ENCODE data around the gene AGXT. TPM values are rescaled to one million over a fixed set of nuclear protein-coding genes. Genes with fewer than 3 reads are reported as not detected.

Gene AGXT
- total and polyA plus RNA-seq, 4 donors: 0.05 to 0.61 (median 0.16) TPM; not detected in 1

DNA sequence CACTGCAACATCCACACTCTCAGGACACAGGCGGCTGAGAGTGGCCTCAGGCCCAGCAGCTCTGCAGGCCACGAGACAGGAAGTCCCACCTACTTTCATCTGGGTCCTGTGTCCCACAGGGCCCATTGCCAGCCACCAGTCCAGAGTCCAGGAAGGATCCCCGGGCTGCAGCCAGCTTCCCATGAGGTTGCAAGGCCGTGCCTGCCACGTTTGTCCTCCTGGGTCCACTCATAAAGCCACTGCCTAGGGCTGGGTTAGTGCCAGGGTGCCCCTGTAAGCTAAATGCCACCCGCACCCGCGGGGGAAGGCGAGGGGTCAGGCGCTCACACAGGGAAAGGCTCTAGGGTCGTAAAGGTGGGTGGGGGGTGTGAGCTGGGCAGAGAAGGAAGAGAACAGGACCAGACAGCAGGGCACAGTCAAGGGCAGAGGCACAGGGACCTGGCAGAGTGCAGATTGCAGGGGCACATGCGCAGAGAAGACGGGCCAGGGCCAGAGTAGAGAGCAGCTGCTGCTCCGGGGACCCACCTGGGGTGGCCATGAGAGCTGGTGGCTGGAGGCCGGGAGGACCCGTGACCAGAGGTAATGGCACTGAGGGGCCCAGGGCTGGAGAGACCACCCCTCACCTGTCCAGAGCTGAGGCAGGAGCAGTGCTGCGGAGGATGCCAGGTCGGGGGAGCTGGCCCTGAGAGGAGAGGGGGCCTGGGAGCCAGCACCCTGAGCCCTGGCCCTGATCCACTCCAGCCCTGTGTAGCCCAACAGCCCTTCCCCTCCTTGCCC lies 8.0 kb downstream of the AGXT start:
- no peak overlapping the region for H3K27ac ChIP-seq (ENCODE audit: low read depth in 1 of 2, low read length in 1 of 2)
- DNase-seq (peak in 2 of 3 donors; percentile 33 to 56), ATAC-seq (ENCODE audit: insufficient read depth, low FRiP score) (no peak)
- TF ChIP-seq, protein P1, sequence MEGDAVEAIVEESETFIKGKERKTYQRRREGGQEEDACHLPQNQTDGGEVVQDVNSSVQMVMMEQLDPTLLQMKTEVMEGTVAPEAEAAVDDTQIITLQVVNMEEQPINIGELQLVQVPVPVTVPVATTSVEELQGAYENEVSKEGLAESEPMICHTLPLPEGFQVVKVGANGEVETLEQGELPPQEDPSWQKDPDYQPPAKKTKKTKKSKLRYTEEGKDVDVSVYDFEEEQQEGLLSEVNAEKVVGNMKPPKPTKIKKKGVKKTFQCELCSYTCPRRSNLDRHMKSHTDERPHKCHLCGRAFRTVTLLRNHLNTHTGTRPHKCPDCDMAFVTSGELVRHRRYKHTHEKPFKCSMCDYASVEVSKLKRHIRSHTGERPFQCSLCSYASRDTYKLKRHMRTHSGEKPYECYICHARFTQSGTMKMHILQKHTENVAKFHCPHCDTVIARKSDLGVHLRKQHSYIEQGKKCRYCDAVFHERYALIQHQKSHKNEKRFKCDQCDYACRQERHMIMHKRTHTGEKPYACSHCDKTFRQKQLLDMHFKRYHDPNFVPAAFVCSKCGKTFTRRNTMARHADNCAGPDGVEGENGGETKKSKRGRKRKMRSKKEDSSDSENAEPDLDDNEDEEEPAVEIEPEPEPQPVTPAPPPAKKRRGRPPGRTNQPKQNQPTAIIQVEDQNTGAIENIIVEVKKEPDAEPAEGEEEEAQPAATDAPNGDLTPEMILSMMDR (IDR thresholded peaks at IDR 0.05; ENCODE audit: control extremely low read depth, extremely low read depth): no peak
- no peaks in the 10 kb centered on the region for H3K27me3 ChIP-seq (ENCODE audit: control insufficient read depth in 3 of 3, insufficient read depth in 3 of 3, low read length in 2 of 3)
- no peaks in the 10 kb centered on the region for H3K9me3 ChIP-seq (ENCODE audit: control insufficient read depth in 4 of 4, insufficient read depth in 3 of 4, low read length in 3 of 4)
- no peaks in the 10 kb centered on the region for H3K36me3 ChIP-seq (ENCODE audit: control insufficient read depth in 4 of 4, insufficient read depth in 4 of 4, low read length in 4 of 4)
- WGBS, 2 donors: 83 to 85% methylated on average over 18 of the region's 18 CpGs
- H3K4me1 ChIP-seq (ENCODE audit: control insufficient read depth in 5 of 5, insufficient read depth in 5 of 5, low read length in 5 of 5): peaks cover 0 to 20% (median 0%) of the 10 kb centered on the region in 5 donors
- no peak overlapping the region for H3K9ac ChIP-seq (ENCODE audit: insufficient read depth in 1 of 2, low read length in 2 of 2)
- H3K4me3 ChIP-seq: no peak overlapping the region

DNA sequence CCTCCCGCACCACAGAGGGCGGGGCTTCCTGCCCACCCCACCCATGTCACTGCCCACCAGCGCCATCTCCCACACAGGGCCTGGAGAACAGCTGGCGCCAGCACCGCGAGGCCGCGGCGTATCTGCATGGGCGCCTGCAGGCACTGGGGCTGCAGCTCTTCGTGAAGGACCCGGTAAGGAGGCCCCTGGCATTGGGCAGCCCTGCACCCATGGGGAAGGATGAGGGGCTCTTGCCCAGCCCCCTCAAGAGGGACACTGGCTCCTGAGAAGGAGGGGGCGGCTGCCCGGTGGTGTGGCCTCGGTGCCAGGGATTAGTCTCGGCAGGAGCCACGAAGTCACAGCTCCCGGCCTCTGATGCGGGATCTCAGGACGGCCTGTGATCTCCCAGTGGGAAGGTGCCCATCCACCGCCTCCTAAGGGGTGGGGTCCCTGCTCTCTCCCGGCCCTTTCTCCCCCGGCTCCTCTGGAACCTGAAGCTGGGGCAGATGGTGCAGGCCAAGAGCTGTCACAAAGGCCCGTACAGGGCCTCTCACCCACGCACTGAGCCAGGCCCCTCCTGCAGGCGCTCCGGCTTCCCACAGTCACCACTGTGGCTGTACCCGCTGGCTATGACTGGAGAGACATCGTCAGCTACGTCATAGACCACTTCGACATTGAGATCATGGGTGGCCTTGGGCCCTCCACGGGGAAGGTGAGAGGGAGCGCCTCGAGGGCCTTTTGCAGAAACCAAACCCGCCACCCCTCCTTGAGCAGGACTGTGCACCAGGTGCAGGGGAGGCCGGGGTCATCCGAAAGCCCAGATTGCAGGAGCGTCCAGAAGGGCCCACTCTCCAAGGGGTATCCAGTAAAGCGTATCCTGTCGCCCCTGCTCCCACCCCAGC lies 9.1 kb downstream of the AGXT start:
- Histone ChIP-seq H3K36me3 (ENCODE audit: control insufficient read depth in 4 of 4, insufficient read depth in 4 of 4, low read length in 4 of 4) (no peaks in the 10 kb centered on the region), H3K9me3 (ENCODE audit: control insufficient read depth in 4 of 4, insufficient read depth in 3 of 4, low read length in 3 of 4) (no peaks in the 10 kb centered on the region), H3K4me3 (no peak overlapping the region), H3K9ac (ENCODE audit: insufficient read depth in 1 of 2, low read length in 2 of 2) (no peak overlapping the region), H3K27me3 (ENCODE audit: control insufficient read depth in 3 of 3, insufficient read depth in 3 of 3, low read length in 2 of 3) (peaks cover 0 to 2% (median 0%) of the 10 kb centered on the region in 3 donors), H3K27ac (ENCODE audit: low read depth in 1 of 2, low read length in 1 of 2) (no peak overlapping the region), H3K4me1 (ENCODE audit: control insufficient read depth in 5 of 5, insufficient read depth in 5 of 5, low read length in 5 of 5) (peaks cover 0 to 20% (median 0%) of the 10 kb centered on the region in 5 donors)
- TF ChIP-seq, protein P1 (IDR thresholded peaks at IDR 0.05; ENCODE audit: control extremely low read depth, extremely low read depth): no peak
- 92 to 94% methylated on average over 38 to 40 of the region's 40 CpGs for WGBS, 2 donors
- no peak for DNase-seq
- ATAC-seq (ENCODE audit: insufficient read depth, low FRiP score): no peak

DNA sequence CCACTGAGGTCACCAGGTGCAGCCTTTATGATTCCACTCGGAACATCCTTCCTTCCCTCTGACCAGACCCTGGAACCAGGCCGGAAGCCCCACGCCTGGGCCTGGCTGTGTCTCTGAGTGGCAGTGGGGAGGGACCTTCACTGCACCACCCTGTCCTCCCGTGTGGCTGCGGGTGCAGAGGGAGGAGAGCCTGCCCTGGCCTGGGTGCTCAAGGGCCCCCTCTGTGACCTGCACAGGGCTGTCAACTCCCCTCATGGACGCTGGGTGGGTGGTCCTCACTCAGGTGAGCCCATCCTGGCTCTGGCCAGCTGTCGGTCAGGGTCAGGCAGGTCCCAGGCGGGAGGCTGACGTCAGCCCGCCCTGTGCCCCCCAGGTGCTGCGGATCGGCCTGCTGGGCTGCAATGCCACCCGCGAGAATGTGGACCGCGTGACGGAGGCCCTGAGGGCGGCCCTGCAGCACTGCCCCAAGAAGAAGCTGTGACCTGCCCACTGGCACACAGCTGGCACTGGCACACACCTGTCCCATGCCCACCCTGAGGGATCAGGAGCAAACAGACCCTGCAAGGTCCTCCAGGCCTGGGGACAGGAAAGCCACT lies 9.8 kb downstream of the AGXT start:
- H3K4me3 ChIP-seq: no peak overlapping the region
- H3K27ac ChIP-seq (ENCODE audit: low read depth in 1 of 2, low read length in 1 of 2): no peak overlapping the region
- no peaks in the 10 kb centered on the region for H3K9me3 ChIP-seq (ENCODE audit: control insufficient read depth in 4 of 4, insufficient read depth in 3 of 4, low read length in 3 of 4)
- H3K9ac ChIP-seq (ENCODE audit: insufficient read depth in 1 of 2, low read length in 2 of 2): no peak overlapping the region
- H3K27me3 ChIP-seq (ENCODE audit: control insufficient read depth in 3 of 3, insufficient read depth in 3 of 3, low read length in 2 of 3): peaks cover 0 to 2% (median 0%) of the 10 kb centered on the region in 3 donors
- 91 to 92% methylated on average over 18 of the region's 18 CpGs for WGBS, 2 donors
- TF ChIP-seq, protein P1 (IDR thresholded peaks at IDR 0.05; ENCODE audit: control extremely low read depth, extremely low read depth): no peak
- no peaks in the 10 kb centered on the region for H3K36me3 ChIP-seq (ENCODE audit: control insufficient read depth in 4 of 4, insufficient read depth in 4 of 4, low read length in 4 of 4)
- DNase-seq (no peak), ATAC-seq (ENCODE audit: insufficient read depth, low FRiP score) (no peak)
- peaks cover 0 to 20% (median 0%) of the 10 kb centered on the region in 5 donors for H3K4me1 ChIP-seq (ENCODE audit: control insufficient read depth in 5 of 5, insufficient read depth in 5 of 5, low read length in 5 of 5)

All from lung (tissue), 12 donors.